PFSK-1 (cell line): Measurements from ENCODE around the gene PEX7.

ENCODE experiments used
- FOXP2 ChIP-seq: optimal IDR thresholded peaks from 2 replicates; pipeline ENCODE3; 2011; ENCODE audit warnings: borderline replicate concordance, control low read depth, inconsistent platforms; ENCODE audit not compliant: insufficient read depth; ENCODE audit errors: extremely low read length, extremely low read depth
- POLR2AphosphoS5 ChIP-seq: IDR thresholded peaks from 2 replicates; pipeline ENCODE4 v1.6.1; 2012; ENCODE audit warnings: low read depth, mild to moderate bottlenecking, control low read depth, low read length, moderate library complexity
- SIN3A ChIP-seq: IDR thresholded peaks from 2 replicates; pipeline ENCODE4 v1.6.1; 2012; ENCODE audit warnings: mild to moderate bottlenecking, low read length, moderate library complexity, borderline replicate concordance; ENCODE audit not compliant: insufficient read depth
- TAF1 ChIP-seq: IDR thresholded peaks from 2 replicates; pipeline ENCODE4 v1.6.1; 2012; ENCODE audit warnings: low read length, control low read depth, borderline replicate concordance; ENCODE audit not compliant: insufficient read depth
- TF ChIP-seq, protein P1 (sequence below), 2 experiments: IDR thresholded peaks; 2 replicates each; pipeline versions ENCODE4 v1.6.1 to v1.8.0; 2011 to 2012; ENCODE audit warnings: low read depth in 2 of 2, low read length in 2 of 2, control low read depth in 1 of 2, inconsistent platforms in 1 of 2, mild to moderate bottlenecking in 1 of 2, moderate library complexity in 1 of 2; ENCODE audit not compliant: insufficient read depth in 1 of 2

The PEX7 gene

DNA sequence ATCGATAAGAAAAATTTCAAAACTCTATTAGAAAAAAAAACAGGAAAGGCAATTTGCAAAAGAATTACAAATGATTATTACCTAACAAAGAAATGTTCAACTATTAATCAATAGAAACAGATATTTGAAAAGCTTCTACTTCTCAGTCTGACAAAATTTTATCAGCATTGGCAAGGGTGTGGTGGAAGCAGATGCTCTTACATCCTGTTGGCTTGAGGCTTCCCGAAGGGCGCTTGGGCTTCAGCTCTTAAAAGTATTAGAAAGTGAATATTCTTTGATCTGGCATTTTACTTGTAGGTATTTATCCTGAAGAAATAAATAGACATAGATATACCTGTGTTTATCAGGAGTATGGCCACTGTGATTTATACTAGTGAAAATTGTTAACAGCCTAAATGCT lies 138.4 kb downstream of the PEX7 start:
- TF ChIP-seq POLR2AphosphoS5, result no peak
- no peak for TF ChIP-seq SIN3A
- no peak for TF ChIP-seq FOXP2
- TF ChIP-seq, protein P1, sequence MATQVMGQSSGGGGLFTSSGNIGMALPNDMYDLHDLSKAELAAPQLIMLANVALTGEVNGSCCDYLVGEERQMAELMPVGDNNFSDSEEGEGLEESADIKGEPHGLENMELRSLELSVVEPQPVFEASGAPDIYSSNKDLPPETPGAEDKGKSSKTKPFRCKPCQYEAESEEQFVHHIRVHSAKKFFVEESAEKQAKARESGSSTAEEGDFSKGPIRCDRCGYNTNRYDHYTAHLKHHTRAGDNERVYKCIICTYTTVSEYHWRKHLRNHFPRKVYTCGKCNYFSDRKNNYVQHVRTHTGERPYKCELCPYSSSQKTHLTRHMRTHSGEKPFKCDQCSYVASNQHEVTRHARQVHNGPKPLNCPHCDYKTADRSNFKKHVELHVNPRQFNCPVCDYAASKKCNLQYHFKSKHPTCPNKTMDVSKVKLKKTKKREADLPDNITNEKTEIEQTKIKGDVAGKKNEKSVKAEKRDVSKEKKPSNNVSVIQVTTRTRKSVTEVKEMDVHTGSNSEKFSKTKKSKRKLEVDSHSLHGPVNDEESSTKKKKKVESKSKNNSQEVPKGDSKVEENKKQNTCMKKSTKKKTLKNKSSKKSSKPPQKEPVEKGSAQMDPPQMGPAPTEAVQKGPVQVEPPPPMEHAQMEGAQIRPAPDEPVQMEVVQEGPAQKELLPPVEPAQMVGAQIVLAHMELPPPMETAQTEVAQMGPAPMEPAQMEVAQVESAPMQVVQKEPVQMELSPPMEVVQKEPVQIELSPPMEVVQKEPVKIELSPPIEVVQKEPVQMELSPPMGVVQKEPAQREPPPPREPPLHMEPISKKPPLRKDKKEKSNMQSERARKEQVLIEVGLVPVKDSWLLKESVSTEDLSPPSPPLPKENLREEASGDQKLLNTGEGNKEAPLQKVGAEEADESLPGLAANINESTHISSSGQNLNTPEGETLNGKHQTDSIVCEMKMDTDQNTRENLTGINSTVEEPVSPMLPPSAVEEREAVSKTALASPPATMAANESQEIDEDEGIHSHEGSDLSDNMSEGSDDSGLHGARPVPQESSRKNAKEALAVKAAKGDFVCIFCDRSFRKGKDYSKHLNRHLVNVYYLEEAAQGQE (IDR thresholded peaks at IDR 0.05; ENCODE audit: insufficient read depth in 1 of 2, low read depth in 2 of 2, low read length in 2 of 2), result no peak
- TF ChIP-seq TAF1, result no peak

- no peak for TF ChIP-seq TAF1
- TF ChIP-seq POLR2AphosphoS5, result no peak
- TF ChIP-seq SIN3A, result no peak
Measured at GRCh38 chr6:136961848-136962247, 139.5 kb downstream of the PEX7 start.

DNA sequence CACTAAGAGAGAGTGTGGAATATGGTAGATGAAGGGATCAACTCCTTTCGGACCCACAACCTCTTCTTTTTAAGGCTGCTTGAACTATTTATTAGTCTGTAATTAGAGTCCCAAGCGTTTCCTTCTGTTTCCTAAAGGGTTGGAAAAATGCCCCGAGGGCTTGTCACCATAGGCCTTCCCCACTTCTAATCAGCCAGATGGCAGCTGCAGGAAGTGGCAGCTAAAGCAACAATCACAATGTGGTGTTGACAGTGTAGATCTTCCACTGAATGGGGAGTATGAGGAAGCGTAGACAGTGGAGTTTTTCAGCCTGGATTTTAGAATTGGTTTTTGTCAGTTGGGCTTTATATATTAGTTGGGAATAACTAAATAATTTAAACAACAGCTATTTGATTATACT lies 140.3 kb downstream of the PEX7 start:
- TF ChIP-seq, protein P1 (IDR thresholded peaks at IDR 0.05; ENCODE audit: insufficient read depth in 1 of 2, low read depth in 2 of 2, low read length in 2 of 2), result 0 out of 4 replicates have a peak, but pooled peaks of 1 of the 2 experiments have one; percentile 19
- TF ChIP-seq POLR2AphosphoS5, result no peak

- TF ChIP-seq SIN3A (no peak), POLR2AphosphoS5 (no peak), FOXP2 (no peak), TAF1 (no peak)
- TF ChIP-seq, protein P1 (IDR thresholded peaks at IDR 0.05; ENCODE audit: insufficient read depth in 1 of 2, low read depth in 2 of 2, low read length in 2 of 2), result no peak
Measured at GRCh38 chr6:136963259-136963658, 140.9 kb downstream of the PEX7 start.
